ENCODE measurements around the gene CELF2. TPM values are rescaled to one million over a fixed set of nuclear protein-coding genes. Genes with fewer than 3 reads are reported as not detected.

CELF2 gene
- total RNA-seq, 1 donor from 2014 or later: 3.8 TPM

- TF ChIP-seq CTCF (IDR thresholded peaks at IDR 0.05; ENCODE audit: unreplicated experiment): no peak
Observed at GRCh38 chr10:11043446-11044127, 25.9 kb downstream of the CELF2 start.

GRCh38 chr10:11045487-11045886 lies 27.8 kb downstream of the CELF2 start:
- H3K36me3 Mint-ChIP-seq (ENCODE audit: insufficient read depth): no peaks in the 10 kb centered on the region
- DNase-seq (ENCODE audit: low spot score, unreplicated experiment): no peak
- no peak overlapping the region for H3K27ac Mint-ChIP-seq
- H3K9me3 Mint-ChIP-seq (ENCODE audit: low read depth): no peaks in the 10 kb centered on the region
- no peaks in the 10 kb centered on the region for H3K4me1 Mint-ChIP-seq (ENCODE audit: low read depth)
- no peak overlapping the region for H3K4me3 Mint-ChIP-seq (ENCODE audit: low read depth)
- no peak for TF ChIP-seq CTCF (IDR thresholded peaks at IDR 0.05; ENCODE audit: unreplicated experiment)
- H3K27me3 Mint-ChIP-seq: peaks cover 71% of the 10 kb centered on the region

More at GRCh38 chr10:11043446-11044127, 25.9 kb downstream of the CELF2 start:
- DNase-seq (ENCODE audit: low spot score, unreplicated experiment): no peak
- H3K27ac Mint-ChIP-seq: no peak overlapping the region
- no peaks in the 10 kb centered on the region for H3K36me3 Mint-ChIP-seq (ENCODE audit: insufficient read depth)
- H3K4me3 Mint-ChIP-seq (ENCODE audit: low read depth): no peak overlapping the region
- H3K27me3 Mint-ChIP-seq: peaks cover 71% of the 10 kb centered on the region
- peaks cover 4% of the 10 kb centered on the region for H3K4me1 Mint-ChIP-seq (ENCODE audit: low read depth)
- no peaks in the 10 kb centered on the region for H3K9me3 Mint-ChIP-seq (ENCODE audit: low read depth)

GRCh38 chr10:11045995-11046775 lies 28.5 kb downstream of the CELF2 start:
- H3K4me3 Mint-ChIP-seq (ENCODE audit: low read depth): no peak overlapping the region
- no peaks in the 10 kb centered on the region for H3K4me1 Mint-ChIP-seq (ENCODE audit: low read depth)
- TF ChIP-seq CTCF (IDR thresholded peaks at IDR 0.05; ENCODE audit: unreplicated experiment): no peak
- H3K27me3 Mint-ChIP-seq: peaks cover 72% of the 10 kb centered on the region
- no peaks in the 10 kb centered on the region for H3K36me3 Mint-ChIP-seq (ENCODE audit: insufficient read depth)
- no peak for DNase-seq (ENCODE audit: low spot score, unreplicated experiment)
- no peak overlapping the region for H3K27ac Mint-ChIP-seq
- H3K9me3 Mint-ChIP-seq (ENCODE audit: low read depth): no peaks in the 10 kb centered on the region

- H3K4me1 Mint-ChIP-seq (ENCODE audit: low read depth): no peaks in the 10 kb centered on the region
- DNase-seq (ENCODE audit: low spot score, unreplicated experiment): no peak
- no peak overlapping the region for H3K27ac Mint-ChIP-seq
- H3K9me3 Mint-ChIP-seq (ENCODE audit: low read depth): no peaks in the 10 kb centered on the region
- H3K4me3 Mint-ChIP-seq (ENCODE audit: low read depth): no peak overlapping the region
- H3K36me3 Mint-ChIP-seq (ENCODE audit: insufficient read depth): no peaks in the 10 kb centered on the region
- peaks cover 67% of the 10 kb centered on the region for H3K27me3 Mint-ChIP-seq
- TF ChIP-seq CTCF (IDR thresholded peaks at IDR 0.05; ENCODE audit: unreplicated experiment): no peak
Observed at GRCh38 chr10:11046776-11047160, 29.1 kb downstream of the CELF2 start.

- no peak for TF ChIP-seq CTCF (IDR thresholded peaks at IDR 0.05; ENCODE audit: unreplicated experiment)
- Mint-ChIP-seq H3K9me3 (ENCODE audit: low read depth) (no peaks in the 10 kb centered on the region), H3K4me3 (ENCODE audit: low read depth) (no peak overlapping the region), H3K27me3 (peaks cover 48% of the 10 kb centered on the region), H3K36me3 (ENCODE audit: insufficient read depth) (no peaks in the 10 kb centered on the region), H3K4me1 (ENCODE audit: low read depth) (no peaks in the 10 kb centered on the region), H3K27ac (no peak overlapping the region)
- no peak for DNase-seq (ENCODE audit: low spot score, unreplicated experiment)
Observed at GRCh38 chr10:11048707-11049278, 31.1 kb downstream of the CELF2 start.
